Activated CD8-positive, alpha-beta memory T cell treated with anti-CD3 and anti-CD28 coated beads, Interleukin-2, amount 50 U/mL, for 48 hours (primary cell): Measurements from ENCODE around the gene SHC2.

Source experiments
- DNase-seq: peaks from one replicate; pipeline ENCODE4 v3.0.0-alpha.2; 2020

SHC2 gene

DNA sequence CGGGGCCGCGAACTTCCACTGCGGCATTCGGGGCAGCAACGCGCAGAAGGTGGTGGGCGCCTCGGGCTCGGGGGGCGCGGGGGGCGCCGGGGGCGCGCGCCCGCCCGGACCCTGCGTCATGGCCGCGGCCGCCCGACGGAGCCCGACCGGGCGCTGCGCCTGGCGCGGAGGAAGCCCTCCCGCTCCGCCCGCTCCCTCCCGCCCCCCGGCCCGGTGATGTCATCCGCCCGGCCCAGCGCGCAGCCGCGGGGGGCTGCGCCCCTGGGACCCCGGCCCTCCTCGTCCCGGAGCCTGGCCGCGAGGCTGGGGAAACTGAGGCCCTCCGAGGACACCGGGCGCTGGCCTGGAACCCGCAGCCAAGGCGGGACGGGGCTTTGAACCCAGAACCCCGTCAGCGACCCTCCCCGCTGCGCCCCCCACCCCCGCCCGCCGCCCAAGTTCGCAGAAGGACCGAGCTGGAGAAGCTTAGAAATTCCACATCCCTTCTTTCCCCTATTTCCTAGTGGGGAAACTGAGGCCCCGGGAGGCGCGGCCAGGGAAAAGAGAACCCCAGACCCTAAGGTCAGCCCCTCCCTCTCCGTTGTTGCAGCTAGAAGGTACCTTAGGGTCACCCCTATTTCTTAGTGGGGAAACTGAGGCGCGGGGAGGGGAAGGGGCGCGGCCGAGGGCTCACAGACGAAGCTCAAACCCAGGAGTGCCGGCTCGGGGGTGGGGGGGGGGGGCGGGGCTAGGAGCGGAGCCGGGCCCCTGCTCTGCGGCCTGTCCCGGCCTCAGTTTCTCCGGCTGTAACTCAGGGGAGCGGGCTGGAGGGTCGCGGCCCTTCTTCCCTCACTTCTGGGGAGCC is at the start of gene SHC2:
TSS of gene SHC2 (minus strand) at position 157 of the 844 bp plus-strand sequence. CDS start at position 120, 37 bp downstream.
- no peak for DNase-seq

- no peak for DNase-seq
These were observed 47.6 kb upstream of the SHC2 start for GRCh38 chr19:508204-509150.

- DNase-seq = peak; percentile 89
These were observed 46.7 kb upstream of the SHC2 start, which contains the start of gene TPGS1 for GRCh38 chr19:507286-508203. Gene TPGS1, plus strand, starts transcription at chr19:507497. Its CDS starts 10 bp downstream, at chr19:507507.

- peak; percentile 95 for DNase-seq
These were observed 45.8 kb upstream of the SHC2 start for GRCh38 chr19:506404-507285.

GRCh38 chr19:504616-505015 is 43.8 kb upstream of the SHC2 start:
- no peak for DNase-seq

GRCh38 chr19:501646-502045 is 40.8 kb upstream of the SHC2 start:
- no peak for DNase-seq

DNA sequence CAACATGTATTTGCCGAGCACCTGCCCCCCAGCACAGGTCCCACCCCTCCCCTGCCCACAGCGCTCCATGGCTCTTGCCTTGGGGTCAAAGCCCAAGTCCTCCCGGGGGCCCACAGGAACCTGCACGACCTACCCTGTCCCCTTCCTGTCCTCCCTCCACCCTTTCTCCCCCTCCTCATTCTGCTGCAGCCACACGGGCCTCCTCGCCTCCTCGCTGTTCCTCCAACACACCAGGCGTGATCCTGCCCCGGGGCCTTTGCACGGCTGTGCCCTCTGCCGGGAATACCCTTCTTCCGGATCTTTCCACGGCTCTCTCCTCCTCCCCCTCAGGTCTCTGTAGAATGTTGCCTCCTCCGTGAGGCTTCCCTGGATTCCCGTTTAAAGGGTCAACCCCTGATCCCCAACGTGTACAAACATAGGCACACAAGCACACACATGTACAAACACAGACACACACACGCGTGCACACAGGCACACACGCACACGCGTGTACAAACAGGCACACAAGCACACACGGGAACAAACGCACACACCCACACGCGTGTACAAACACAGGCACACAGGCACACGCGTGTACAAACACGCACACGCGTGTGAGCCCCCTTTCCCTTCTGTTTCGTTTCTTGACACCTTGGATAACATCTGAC is 38.3 kb upstream of the SHC2 start:
- no peak for DNase-seq

DNA sequence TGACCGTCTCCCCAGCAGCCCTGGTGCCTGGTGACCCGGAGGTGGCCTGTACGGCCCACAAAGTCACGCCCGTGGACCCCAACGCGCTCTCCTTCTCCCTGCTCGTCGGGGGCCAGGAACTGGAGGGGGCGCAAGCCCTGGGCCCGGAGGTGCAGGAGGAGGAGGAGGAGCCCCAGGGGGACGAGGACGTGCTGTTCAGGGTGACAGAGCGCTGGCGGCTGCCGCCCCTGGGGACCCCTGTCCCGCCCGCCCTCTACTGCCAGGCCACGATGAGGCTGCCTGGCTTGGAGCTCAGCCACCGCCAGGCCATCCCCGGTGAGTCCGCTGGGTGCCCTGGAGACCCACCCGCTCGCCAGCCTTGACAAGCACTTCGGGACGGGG is 37.7 kb upstream of the SHC2 start:
- DNase-seq = no peak

DNA sequence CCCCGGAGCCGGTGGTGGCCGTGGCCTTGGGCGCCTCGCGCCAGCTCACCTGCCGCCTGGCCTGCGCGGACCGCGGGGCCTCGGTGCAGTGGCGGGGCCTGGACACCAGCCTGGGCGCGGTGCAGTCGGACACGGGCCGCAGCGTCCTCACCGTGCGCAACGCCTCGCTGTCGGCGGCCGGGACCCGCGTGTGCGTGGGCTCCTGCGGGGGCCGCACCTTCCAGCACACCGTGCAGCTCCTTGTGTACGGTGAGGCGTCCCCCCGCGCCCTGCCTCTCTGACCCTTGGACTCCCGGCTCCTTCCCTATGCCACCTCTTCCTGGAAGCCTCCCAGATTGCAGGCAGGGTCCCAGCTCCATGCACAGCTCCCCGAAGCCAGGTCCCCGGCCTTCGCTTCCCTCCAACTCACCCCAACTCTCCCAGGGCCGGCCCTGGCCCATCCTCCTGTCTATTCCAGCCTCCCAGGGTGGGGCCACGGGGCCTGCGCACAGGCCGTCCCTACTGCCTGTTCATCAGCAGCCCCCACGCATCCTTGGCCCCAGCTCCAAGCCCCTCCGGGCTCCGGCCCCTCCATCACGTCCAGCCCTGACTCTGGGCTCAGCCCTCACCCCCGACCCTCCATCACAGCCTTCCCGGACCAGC is 37.2 kb upstream of the SHC2 start:
- no peak for DNase-seq

- no peak for DNase-seq
These were observed 36.6 kb upstream of the SHC2 start for GRCh38 chr19:497491-497868.

- DNase-seq = no peak
These were observed 36.2 kb upstream of the SHC2 start for GRCh38 chr19:496986-497385.

DNA sequence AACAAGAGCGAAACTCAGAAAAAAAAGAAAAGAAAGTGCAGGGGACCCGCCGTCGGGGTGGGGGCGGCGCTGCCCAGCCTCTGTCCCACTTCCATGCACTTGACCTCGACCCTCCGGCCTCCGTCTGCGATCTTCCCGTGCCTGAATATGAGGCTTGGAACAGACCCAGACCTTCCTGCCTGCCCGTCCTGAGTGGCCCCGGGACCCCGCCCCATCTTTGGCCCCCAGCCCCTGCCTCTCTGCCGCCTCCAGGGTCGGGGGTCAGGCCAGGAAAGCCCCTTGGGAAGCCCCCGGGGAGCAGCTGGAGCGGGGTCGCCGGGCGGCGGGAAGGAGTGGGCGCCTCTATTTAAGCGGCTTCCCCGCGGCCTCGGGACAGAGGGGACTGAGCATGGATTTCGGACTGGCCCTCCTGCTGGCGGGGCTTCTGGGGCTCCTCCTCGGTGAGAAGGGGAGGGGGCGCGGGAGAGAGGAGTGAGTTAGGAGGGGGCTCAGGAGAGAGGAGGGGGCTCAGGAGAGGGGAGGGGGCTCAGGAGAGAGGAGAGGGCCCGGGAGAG is 35.4 kb upstream of the SHC2 start, which contains the start of gene MADCAM1:
TSS of gene MADCAM1 (plus strand) at position 375 of the 554 bp plus-strand sequence. CDS start at position 389, 14 bp downstream.
- DNase-seq = no peak

- DNase-seq = peak; percentile 88
These were observed 34.7 kb upstream of the SHC2 start for GRCh38 chr19:495402-496111.

- no peak for DNase-seq
These were observed 34.2 kb upstream of the SHC2 start for GRCh38 chr19:495081-495401.

- no peak for DNase-seq
These were observed 33.6 kb upstream of the SHC2 start for GRCh38 chr19:494171-495080.

- DNase-seq = no peak
These were observed 32.7 kb upstream of the SHC2 start for GRCh38 chr19:493391-494170.

DNA sequence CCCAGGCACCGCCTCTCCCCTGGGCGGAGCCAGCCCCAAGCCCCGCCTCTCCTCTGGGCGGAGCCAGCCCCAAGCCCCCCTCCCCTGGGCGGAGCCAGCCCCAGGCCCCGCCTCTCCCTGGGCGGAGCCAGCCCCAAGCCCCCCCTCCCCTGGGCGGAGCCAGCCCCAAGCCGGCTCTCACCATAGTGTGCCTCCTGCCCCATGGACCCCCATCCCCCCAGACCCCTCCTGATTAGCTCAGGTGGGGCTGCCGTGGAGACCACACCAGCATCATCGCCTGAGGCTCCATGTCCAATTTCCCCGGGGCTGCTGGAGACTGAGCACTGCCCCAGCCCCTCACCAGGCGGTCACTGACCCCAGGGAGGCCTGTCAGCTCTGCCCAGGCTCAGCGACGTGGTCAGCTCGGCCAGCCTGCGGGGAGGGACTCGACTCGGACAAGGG is 31.3 kb upstream of the SHC2 start:
- DNase-seq = peak; percentile 86
